Prostate gland (tissue), 2 donors: Measurements from ENCODE around the gene SLC38A5. TPM values are rescaled to one million over a fixed set of nuclear protein-coding genes. Genes with fewer than 3 reads are reported as not detected.

Experiments
- small RNA-seq, 2 donors: library from RNA; depleted of rRNA; stranded (forward); fragments of <200 nt; gene quantifications; one replicate each; pipeline ENCODE3, GENCODE V24; 2016
- total RNA-seq, 2 donors: library from RNA; depleted of rRNA; stranded (reverse); fragments of >200 nt; gene quantifications; one replicate each; pipeline ENCODE4 v1.1.0, GENCODE V29; 2016

The SLC38A5 gene
- total RNA-seq, 2 donors from 2014 or later = 3.0 to 6.2 TPM

Small RNA genes lying within 50 kb of the gene (small RNA-seq; reads per million reads assigned to genes)
- gene AL606490.4 = 0 reads per million in 2 donors

Other genes with a start within 250 kb of the SLC38A5 start
- not detected for gene SSX1, start 214.9 kb downstream of the SLC38A5 start, total RNA-seq
- 1 to 10 TPM in 1 of 2 donors, not detected in 1; 4.1 TPM for gene SSX3, start 113.6 kb downstream of the SLC38A5 start, total RNA-seq
- under 1 TPM in 1 of 2 donors, not detected in 1; 0.91 TPM for gene SSX4, start 86.7 kb downstream of the SLC38A5 start, total RNA-seq
- gene SSX4B, start 58.3 kb downstream of the SLC38A5 start, total RNA-seq = under 1 TPM in 1 of 2 donors, not detected in 1; 0.91 TPM
- gene FTSJ1, start 5.9 kb upstream of the SLC38A5 start, total RNA-seq = 10 to 100 TPM; 44.3 to 56.1 TPM
- gene PORCN, start 38.7 kb upstream of the SLC38A5 start, total RNA-seq = 10 to 100 TPM; 15.1 to 61.7 TPM
- 10 to 100 TPM; 37.8 to 46.9 TPM for gene EBP, start 51.5 kb upstream of the SLC38A5 start, total RNA-seq
- 10 to 100 TPM in 1 of 2 donors, 1 to 10 TPM in 1; 8.9 to 21.9 TPM for gene TBC1D25, start 69.5 kb upstream of the SLC38A5 start, total RNA-seq
- 100 to 1,000 TPM; 155 to 169 TPM for gene RBM3, start 104.2 kb upstream of the SLC38A5 start, total RNA-seq
- gene WDR13, start 127.2 kb upstream of the SLC38A5 start, total RNA-seq = 100 to 1,000 TPM; 102 to 190 TPM
- 10 to 100 TPM in 1 of 2 donors, 1 to 10 TPM in 1; 2.5 to 10.5 TPM for gene WAS, start 213.5 kb upstream of the SLC38A5 start, total RNA-seq
- 1 to 10 TPM; 7.4 to 9.1 TPM for gene SUV39H1, start 226.5 kb upstream of the SLC38A5 start, total RNA-seq